ENCODE measurements around the gene EEF1A1.
A peak's percentile ranks its signal among the peaks of the same experiment; 100 is the strongest.
"Not testable (repeated sequence)": the region's sequence is repeated elsewhere in the genome, so short reads cannot be mapped to it uniquely, and the experiment has no call there.

EEF1A1 gene

GRCh38 chr6:73515204-73515655 lies 5.6 kb downstream of the EEF1A1 start:
- no peaks in the 10 kb centered on the region for H3K9me3 ChIP-seq (ENCODE audit: control insufficient read depth, low read length)
- H3K36me3 ChIP-seq (ENCODE audit: control insufficient read depth, insufficient read depth, low read length, severe bottlenecking): peaks cover 54% of the 10 kb centered on the region
- peak; percentile 34 for DNase-seq (ENCODE audit: low read depth)
- no peak overlapping the region for H3K4me3 ChIP-seq (ENCODE audit: low read length)
- H3K9ac ChIP-seq (ENCODE audit: low read length): peak overlapping the region; percentile 82
- no peaks in the 10 kb centered on the region for H3K27me3 ChIP-seq (replicated peaks; ENCODE audit: control insufficient read depth, insufficient read depth, low read length)
- peaks cover 17% of the 10 kb centered on the region for H3K4me1 ChIP-seq (ENCODE audit: control insufficient read depth, insufficient read depth, low read length)

GRCh38 chr6:73514746-73515110 lies 6.1 kb downstream of the EEF1A1 start:
- DNase-seq (ENCODE audit: low read depth): no peak
- peaks cover 17% of the 10 kb centered on the region for H3K4me1 ChIP-seq (ENCODE audit: control insufficient read depth, insufficient read depth, low read length)
- H3K36me3 ChIP-seq (ENCODE audit: control insufficient read depth, insufficient read depth, low read length, severe bottlenecking): peaks cover 50% of the 10 kb centered on the region
- peak overlapping the region; percentile 82 for H3K9ac ChIP-seq (ENCODE audit: low read length)
- no peaks in the 10 kb centered on the region for H3K27me3 ChIP-seq (replicated peaks; ENCODE audit: control insufficient read depth, insufficient read depth, low read length)
- H3K9me3 ChIP-seq (ENCODE audit: control insufficient read depth, low read length): no peaks in the 10 kb centered on the region
- H3K4me3 ChIP-seq (ENCODE audit: low read length): no peak overlapping the region

GRCh38 chr6:73513496-73513854 lies 7.4 kb downstream of the EEF1A1 start:
- peaks cover 17% of the 10 kb centered on the region for H3K4me1 ChIP-seq (ENCODE audit: control insufficient read depth, insufficient read depth, low read length)
- no peak overlapping the region for H3K4me3 ChIP-seq (ENCODE audit: low read length)
- no peaks in the 10 kb centered on the region for H3K9me3 ChIP-seq (ENCODE audit: control insufficient read depth, low read length)
- no peak overlapping the region for H3K9ac ChIP-seq (ENCODE audit: low read length)
- peaks cover 37% of the 10 kb centered on the region for H3K36me3 ChIP-seq (ENCODE audit: control insufficient read depth, insufficient read depth, low read length, severe bottlenecking)
- no peak for DNase-seq (ENCODE audit: low read depth)
- H3K27me3 ChIP-seq (replicated peaks; ENCODE audit: control insufficient read depth, insufficient read depth, low read length): no peaks in the 10 kb centered on the region

- H3K27me3 ChIP-seq (replicated peaks; ENCODE audit: control insufficient read depth, insufficient read depth, low read length): no peaks in the 10 kb centered on the region
- peaks cover 11% of the 10 kb centered on the region for H3K4me1 ChIP-seq (ENCODE audit: control insufficient read depth, insufficient read depth, low read length)
- H3K9ac ChIP-seq (ENCODE audit: low read length): no peak overlapping the region
- H3K4me3 ChIP-seq (ENCODE audit: low read length): no peak overlapping the region
- DNase-seq (ENCODE audit: low read depth): no peak
- peaks cover 22% of the 10 kb centered on the region for H3K36me3 ChIP-seq (ENCODE audit: control insufficient read depth, insufficient read depth, low read length, severe bottlenecking)
- H3K9me3 ChIP-seq (ENCODE audit: control insufficient read depth, low read length): no peaks in the 10 kb centered on the region
These were observed 9.0 kb downstream of the EEF1A1 start for GRCh38 chr6:73511796-73512195.

- no peaks in the 10 kb centered on the region for H3K9me3 ChIP-seq (ENCODE audit: control insufficient read depth, low read length)
- DNase-seq (ENCODE audit: low read depth): no peak
- peaks cover 3% of the 10 kb centered on the region for H3K36me3 ChIP-seq (ENCODE audit: control insufficient read depth, insufficient read depth, low read length, severe bottlenecking)
- H3K27me3 ChIP-seq (replicated peaks; ENCODE audit: control insufficient read depth, insufficient read depth, low read length): no peaks in the 10 kb centered on the region
- H3K9ac ChIP-seq (ENCODE audit: low read length): no peak overlapping the region
- no peaks in the 10 kb centered on the region for H3K4me1 ChIP-seq (ENCODE audit: control insufficient read depth, insufficient read depth, low read length)
- no peak overlapping the region for H3K4me3 ChIP-seq (ENCODE audit: low read length)
These were observed 11.0 kb downstream of the EEF1A1 start for GRCh38 chr6:73509851-73510250.

- Histone ChIP-seq H3K9me3 (ENCODE audit: control insufficient read depth, low read length) (no peaks in the 10 kb centered on the region), H3K27me3 (replicated peaks; ENCODE audit: control insufficient read depth, insufficient read depth, low read length) (no peaks in the 10 kb centered on the region), H3K4me1 (ENCODE audit: control insufficient read depth, insufficient read depth, low read length) (no peaks in the 10 kb centered on the region), H3K36me3 (ENCODE audit: control insufficient read depth, insufficient read depth, low read length, severe bottlenecking) (peaks cover 5% of the 10 kb centered on the region), H3K4me3 (ENCODE audit: low read length) (no peak overlapping the region), H3K9ac (ENCODE audit: low read length) (no peak overlapping the region)
- DNase-seq (ENCODE audit: low read depth): no peak
These were observed 12.1 kb downstream of the EEF1A1 start for GRCh38 chr6:73508776-73509175.

GRCh38 chr6:73506246-73506645 lies 14.6 kb downstream of the EEF1A1 start:
- no peak for DNase-seq (ENCODE audit: low read depth)
- H3K27me3 ChIP-seq (replicated peaks; ENCODE audit: control insufficient read depth, insufficient read depth, low read length): no peaks in the 10 kb centered on the region
- H3K9me3 ChIP-seq (ENCODE audit: control insufficient read depth, low read length): no peaks in the 10 kb centered on the region
- H3K4me3 ChIP-seq (ENCODE audit: low read length): no peak overlapping the region
- no peaks in the 10 kb centered on the region for H3K4me1 ChIP-seq (ENCODE audit: control insufficient read depth, insufficient read depth, low read length)
- no peak overlapping the region for H3K9ac ChIP-seq (ENCODE audit: low read length)
- H3K36me3 ChIP-seq (ENCODE audit: control insufficient read depth, insufficient read depth, low read length, severe bottlenecking): peaks cover 27% of the 10 kb centered on the region

GRCh38 chr6:73505705-73506104 lies 15.1 kb downstream of the EEF1A1 start:
- H3K4me3 ChIP-seq (ENCODE audit: low read length); H3K4me1 ChIP-seq (ENCODE audit: control insufficient read depth, insufficient read depth, low read length); H3K27me3 ChIP-seq (replicated peaks; ENCODE audit: control insufficient read depth, insufficient read depth, low read length); DNase-seq (ENCODE audit: low read depth); H3K9ac ChIP-seq (ENCODE audit: low read length); H3K9me3 ChIP-seq (ENCODE audit: control insufficient read depth, low read length): not testable (repeated sequence)
- peaks cover 33% of the 10 kb centered on the region for H3K36me3 ChIP-seq (ENCODE audit: control insufficient read depth, insufficient read depth, low read length, severe bottlenecking)

- Histone ChIP-seq H3K36me3 (ENCODE audit: control insufficient read depth, insufficient read depth, low read length, severe bottlenecking) (peaks cover 38% of the 10 kb centered on the region), H3K9ac (ENCODE audit: low read length) (no peak overlapping the region), H3K27me3 (replicated peaks; ENCODE audit: control insufficient read depth, insufficient read depth, low read length) (no peaks in the 10 kb centered on the region), H3K4me3 (ENCODE audit: low read length) (no peak overlapping the region), H3K9me3 (ENCODE audit: control insufficient read depth, low read length) (no peaks in the 10 kb centered on the region), H3K4me1 (ENCODE audit: control insufficient read depth, insufficient read depth, low read length) (no peaks in the 10 kb centered on the region)
- DNase-seq (ENCODE audit: low read depth): no peak
These were observed 15.7 kb downstream of the EEF1A1 start for GRCh38 chr6:73505142-73505541.

- Histone ChIP-seq H3K4me3 (ENCODE audit: low read length) (no peak overlapping the region), H3K4me1 (ENCODE audit: control insufficient read depth, insufficient read depth, low read length) (no peaks in the 10 kb centered on the region), H3K27me3 (replicated peaks; ENCODE audit: control insufficient read depth, insufficient read depth, low read length) (no peaks in the 10 kb centered on the region), H3K9ac (ENCODE audit: low read length) (no peak overlapping the region), H3K9me3 (ENCODE audit: control insufficient read depth, low read length) (no peaks in the 10 kb centered on the region), H3K36me3 (ENCODE audit: control insufficient read depth, insufficient read depth, low read length, severe bottlenecking) (peaks cover 48% of the 10 kb centered on the region)
- DNase-seq (ENCODE audit: low read depth): no peak
These were observed 16.7 kb downstream of the EEF1A1 start for GRCh38 chr6:73504160-73504559.

GRCh38 chr6:73503027-73503772 lies 17.6 kb downstream of the EEF1A1 start:
- H3K36me3 ChIP-seq (ENCODE audit: control insufficient read depth, insufficient read depth, low read length, severe bottlenecking): peaks cover 56% of the 10 kb centered on the region
- H3K4me3 ChIP-seq (ENCODE audit: low read length): no peak overlapping the region
- no peaks in the 10 kb centered on the region for H3K9me3 ChIP-seq (ENCODE audit: control insufficient read depth, low read length)
- no peak overlapping the region for H3K9ac ChIP-seq (ENCODE audit: low read length)
- H3K4me1 ChIP-seq (ENCODE audit: control insufficient read depth, insufficient read depth, low read length): no peaks in the 10 kb centered on the region
- H3K27me3 ChIP-seq (replicated peaks; ENCODE audit: control insufficient read depth, insufficient read depth, low read length): no peaks in the 10 kb centered on the region
- DNase-seq (ENCODE audit: low read depth): no peak

GRCh38 chr6:73497915-73498314 lies 22.9 kb downstream of the EEF1A1 start:
- peaks cover 70% of the 10 kb centered on the region for H3K36me3 ChIP-seq (ENCODE audit: control insufficient read depth, insufficient read depth, low read length, severe bottlenecking)
- no peaks in the 10 kb centered on the region for H3K4me1 ChIP-seq (ENCODE audit: control insufficient read depth, insufficient read depth, low read length)
- H3K9me3 ChIP-seq (ENCODE audit: control insufficient read depth, low read length): no peaks in the 10 kb centered on the region
- H3K27me3 ChIP-seq (replicated peaks; ENCODE audit: control insufficient read depth, insufficient read depth, low read length): no peaks in the 10 kb centered on the region
- no peak overlapping the region for H3K4me3 ChIP-seq (ENCODE audit: low read length)
- DNase-seq (ENCODE audit: low read depth): no peak
- no peak overlapping the region for H3K9ac ChIP-seq (ENCODE audit: low read length)
